GM18861 (cell line): Measurements from ENCODE around the gene VBP1.
A peak's percentile ranks its signal among the peaks of the same experiment; 100 is the strongest.
"Not testable (repeated sequence)": the region's sequence is repeated elsewhere in the genome, so short reads cannot be mapped to it uniquely, and the experiment has no call there.

Source experiments
- ATAC-seq: cut with Tn5 transposase; IDR thresholded peaks from one replicate; pipeline ENCODE4 v1.9.1; 2021; ENCODE audit not compliant: unreplicated experiment

VBP1 gene

DNA sequence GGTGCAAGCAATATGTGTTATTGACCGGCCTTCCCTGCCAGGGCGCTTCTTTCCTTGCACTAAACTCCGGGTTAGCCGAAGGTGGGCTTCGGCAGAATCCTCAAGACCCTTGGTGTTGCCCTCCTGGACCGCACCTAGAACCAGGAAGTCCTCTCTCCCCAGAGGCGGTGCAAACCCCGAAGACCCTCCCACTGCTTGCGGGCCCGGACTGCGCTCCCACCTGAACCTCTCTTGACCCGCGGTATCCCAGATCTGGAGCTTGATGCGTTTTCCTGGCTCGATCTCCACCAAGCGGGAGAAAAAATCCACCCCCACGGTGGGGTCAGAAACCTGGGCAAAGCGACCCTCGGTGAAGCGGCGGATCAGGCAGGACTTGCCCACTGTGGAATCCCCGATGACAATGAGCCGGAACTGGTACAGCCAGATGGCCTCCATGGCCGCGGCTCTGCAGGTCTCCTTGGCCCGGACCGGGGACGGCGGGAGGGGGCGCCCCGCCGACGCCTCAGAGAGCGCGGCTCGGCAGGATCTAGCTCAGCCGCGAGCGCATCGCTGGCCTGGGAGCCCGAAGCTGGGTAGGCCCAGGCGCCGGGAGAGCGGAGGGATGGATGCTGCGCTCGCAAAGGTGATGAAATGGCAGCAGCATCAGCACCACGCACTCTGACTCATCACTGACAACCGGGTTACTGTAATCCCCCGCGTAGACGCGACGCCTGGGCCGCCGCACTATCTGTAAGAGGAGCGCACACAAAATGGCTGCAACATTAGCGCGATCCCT is 47.8 kb downstream of the VBP1 start, which contains the start of gene RAB39B:
RAB39B (minus strand) TSS at position 638 of the 775 bp plus-strand sequence; CDS start at position 435, 203 bp downstream.
- peak; percentile 78 for ATAC-seq

DNA sequence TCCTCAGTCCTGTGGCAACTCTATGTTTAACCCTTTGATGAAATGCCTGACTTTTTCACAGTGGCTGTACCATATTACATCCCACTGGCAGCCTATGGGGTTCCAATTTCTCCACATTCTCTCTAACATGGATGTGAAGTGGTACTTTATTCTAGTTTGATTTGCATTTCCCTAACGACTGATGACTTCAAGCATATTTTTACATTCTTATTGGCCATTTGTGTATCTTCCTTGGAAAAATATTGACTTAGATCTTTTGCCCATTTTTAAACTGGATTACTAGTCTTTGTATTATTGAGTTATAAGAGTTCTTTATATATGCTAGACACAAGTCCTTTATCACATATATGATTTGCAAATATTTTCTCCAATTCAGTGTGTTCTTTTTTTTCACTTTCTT is 50.2 kb downstream of the VBP1 start:
- ATAC-seq = no peak

DNA sequence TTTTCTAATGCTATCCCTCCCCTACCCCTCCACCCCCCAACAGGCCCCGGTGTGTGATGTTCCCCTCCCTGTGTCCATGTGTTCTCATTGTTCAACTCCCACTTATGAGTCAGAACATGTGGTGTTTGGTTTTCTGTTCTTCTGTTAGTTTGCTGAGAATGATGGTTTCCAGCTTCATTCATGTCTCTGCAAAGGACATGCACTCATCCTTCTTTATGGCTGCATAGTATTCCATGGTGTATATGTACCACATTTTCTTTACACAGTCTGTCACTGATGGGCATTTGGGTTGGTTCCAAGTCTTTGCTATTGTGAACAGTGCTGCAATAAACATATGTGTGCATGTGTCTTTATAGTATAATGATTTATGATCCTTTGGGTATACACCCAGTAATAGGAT is 51.7 kb downstream of the VBP1 start:
- not testable (repeated sequence) for ATAC-seq

DNA sequence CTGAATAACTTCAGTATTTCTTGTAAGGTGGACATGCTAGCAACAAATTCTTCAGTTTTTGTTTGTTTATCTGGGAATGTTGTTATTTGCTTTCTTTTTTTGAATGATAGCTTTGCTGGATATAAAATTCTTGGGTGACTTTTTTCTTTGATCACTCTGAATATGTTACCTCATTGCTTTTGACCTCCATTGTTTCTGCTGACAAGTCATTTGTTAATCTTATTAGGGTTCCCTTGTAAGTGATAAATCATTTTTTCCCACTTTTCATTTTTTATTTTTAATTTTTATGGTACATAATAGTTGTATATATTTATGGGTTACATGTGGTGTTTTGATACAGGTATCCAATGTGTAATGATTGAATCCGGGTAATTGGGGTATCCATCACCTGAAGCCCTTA is 54.7 kb downstream of the VBP1 start:
- ATAC-seq = no peak

DNA sequence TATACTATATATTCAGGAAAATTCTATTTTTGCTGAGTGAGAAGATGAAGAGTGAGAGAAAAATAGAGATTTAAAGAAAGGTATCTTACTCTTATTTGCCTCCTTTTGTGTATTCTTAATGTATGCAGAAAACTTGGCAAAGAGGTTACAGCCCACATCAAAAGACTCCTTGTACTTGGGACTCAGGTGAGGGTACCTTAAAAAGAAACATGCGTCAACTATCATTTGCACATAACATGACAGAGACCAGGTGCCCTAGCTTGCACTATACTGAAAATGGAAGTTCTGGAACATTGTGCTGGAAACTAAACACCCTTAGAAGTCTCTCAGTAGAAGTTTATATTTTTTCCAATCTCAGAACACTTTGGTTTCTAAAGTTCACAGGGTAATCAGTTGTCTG is 63.6 kb downstream of the VBP1 start:
- ATAC-seq = no peak
